Stomach (tissue), 9 donors: ENCODE results near the gene LYPLA2. TPM values are rescaled to one million over a fixed set of nuclear protein-coding genes. Genes with fewer than 3 reads are reported as not detected.
A peak's percentile ranks its signal among the peaks of the same experiment; 100 is the strongest.

Experiments used
- DNase-seq, 2 donors: peaks; one replicate each; pipeline versions ENCODE4 v3.0.0 to v3.0.0-alpha.2; 2013 to 2019
- H3K27ac ChIP-seq, 5 donors: fragments of 200-600 bp in 4 of 5; sonication (generic) in 4 of 5; one replicate each; pipeline ENCODE4 v1.5.1; 2013 to 2019; ENCODE audit warnings: mild to moderate bottlenecking in 1 of 5, moderate library complexity in 1 of 5
- H3K27me3 ChIP-seq, 3 donors: fragments of 200-600 bp; sonication (generic); one replicate each; pipeline ENCODE4 v1.5.1; 2017 to 2019; ENCODE audit warnings: mixed run types in 1 of 3
- H3K36me3 ChIP-seq, 4 donors: fragments of 200-600 bp; sonication (generic); 1 replicate in 3 of 4; 2 replicates in 1 of 4; pipeline ENCODE4 v1.5.1; 2016 to 2019
- H3K4me1 ChIP-seq, 4 donors: fragments of 200-600 bp; sonication (generic); one replicate each; pipeline ENCODE4 v1.5.1; 2016 to 2019
- H3K4me3 ChIP-seq, 4 donors: fragments of 200-600 bp; sonication (generic) in 3 of 4; one replicate each; pipeline ENCODE4 v1.5.1; 2016 to 2019; ENCODE audit warnings: mild to moderate bottlenecking in 1 of 4
- H3K9me3 ChIP-seq, 4 donors: fragments of 200-600 bp; sonication (generic); one replicate each; pipeline ENCODE4 v1.5.1; 2016 to 2019
- EP300 ChIP-seq: sonication (generic); formaldehyde crosslinking; IDR thresholded peaks from one replicate; pipeline ENCODE4 v1.6.1; 2017; ENCODE audit warnings: antibody characterized with exemption
- POLR2A ChIP-seq, 4 donors: fragments of 450-650 bp; IDR thresholded peaks; one replicate each; pipeline ENCODE4 v1.6.1; 2016; ENCODE audit warnings: antibody characterized with exemption in 4 of 4, control low read depth in 2 of 4, mild to moderate bottlenecking in 1 of 4, moderate library complexity in 1 of 4
- POLR2AphosphoS5 ChIP-seq, 3 donors: sonication (generic); formaldehyde crosslinking; IDR thresholded peaks; one replicate each; pipeline ENCODE4 v1.6.1; 2016; ENCODE audit warnings: antibody characterized with exemption in 3 of 3
- WGBS, 5 donors: extraction: QIAGEN DNeasy Blood & Tissue Kit in 3 of 5; methylation state at CpG; one replicate each; pipeline versions ENCODE4 v1.1.5 to v1.1.7; 2013 to 2018; 5-methylcytosine and 5-hydroxymethylcytosine counted together
- intact Hi-C: fragments of 100-400 bp; cut with DNase I; formaldehyde crosslinking; loops from one replicate; pipeline ENCODE4 v1.15.1; 2023; ENCODE audit warnings: low total_unique reads
- polyA plus RNA-seq, 3 donors: library from polyadenylated mRNA; stranded (reverse); fragments of 200-250 nt; gene quantifications; one replicate each; pipeline ENCODE4 v1.2.3, GENCODE V29; 2013
- total RNA-seq, 5 donors: library from RNA; depleted of rRNA; stranded (reverse); fragments of >200 nt; gene quantifications; one replicate each; pipeline versions ENCODE4 v1.1.0 to v1.2.3, GENCODE V29; 2014 to 2016
- TF ChIP-seq, protein P1 (sequence below), 7 experiments: fragments of 450-650 bp in 4 of 7; fragments of 200-600 bp in 3 of 7; sonication (generic) in 3 of 7; IDR thresholded peaks; one replicate each; pipeline ENCODE4 v1.5.1; 2016 to 2019; ENCODE audit warnings: antibody characterized with exemption in 7 of 7, control low read depth in 2 of 7, mild to moderate bottlenecking in 1 of 7
- donor health status: healthy with polysubstance abuse.
- donor health status: Bipolar disorder and iron deficiency.
- donor health status: healthy.

Gene LYPLA2
- total and polyA plus RNA-seq, 8 donors = 29.0 to 85.2 (median 64.3) TPM

DNA sequence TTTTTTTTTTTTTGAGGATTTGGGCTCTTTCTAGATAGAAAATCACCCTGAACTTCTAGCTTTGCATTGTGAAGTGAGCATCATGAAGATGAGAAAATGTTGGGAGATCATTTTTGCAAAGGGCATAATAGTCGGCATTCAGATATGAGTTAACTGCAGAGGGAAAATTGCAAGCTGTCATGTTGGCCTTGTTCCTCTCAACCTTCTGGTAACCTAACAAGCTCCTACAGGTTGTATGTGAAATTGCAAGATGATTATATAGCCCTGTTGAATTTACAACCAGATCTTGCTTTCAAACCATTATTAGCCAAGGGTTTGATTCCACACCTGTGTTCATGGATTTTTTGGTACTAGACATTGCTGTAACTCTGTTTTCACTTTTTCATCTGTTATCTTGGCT, 45.4 kb upstream of the LYPLA2 start:
- WGBS, 5 donors = 10 to 32% (median 23%) methylated on average over 1 of the region's 1 CpG
- H3K4me1 ChIP-seq = peaks cover 42 to 67% (median 61%) of the 10 kb centered on the region in 4 donors
- TF ChIP-seq POLR2AphosphoS5 (IDR thresholded peaks at IDR 0.05) (peak in 1 of 3 donors; percentile 11), EP300 (no peak), POLR2A (IDR thresholded peaks at IDR 0.05) (no peak)
- TF ChIP-seq, protein P1, sequence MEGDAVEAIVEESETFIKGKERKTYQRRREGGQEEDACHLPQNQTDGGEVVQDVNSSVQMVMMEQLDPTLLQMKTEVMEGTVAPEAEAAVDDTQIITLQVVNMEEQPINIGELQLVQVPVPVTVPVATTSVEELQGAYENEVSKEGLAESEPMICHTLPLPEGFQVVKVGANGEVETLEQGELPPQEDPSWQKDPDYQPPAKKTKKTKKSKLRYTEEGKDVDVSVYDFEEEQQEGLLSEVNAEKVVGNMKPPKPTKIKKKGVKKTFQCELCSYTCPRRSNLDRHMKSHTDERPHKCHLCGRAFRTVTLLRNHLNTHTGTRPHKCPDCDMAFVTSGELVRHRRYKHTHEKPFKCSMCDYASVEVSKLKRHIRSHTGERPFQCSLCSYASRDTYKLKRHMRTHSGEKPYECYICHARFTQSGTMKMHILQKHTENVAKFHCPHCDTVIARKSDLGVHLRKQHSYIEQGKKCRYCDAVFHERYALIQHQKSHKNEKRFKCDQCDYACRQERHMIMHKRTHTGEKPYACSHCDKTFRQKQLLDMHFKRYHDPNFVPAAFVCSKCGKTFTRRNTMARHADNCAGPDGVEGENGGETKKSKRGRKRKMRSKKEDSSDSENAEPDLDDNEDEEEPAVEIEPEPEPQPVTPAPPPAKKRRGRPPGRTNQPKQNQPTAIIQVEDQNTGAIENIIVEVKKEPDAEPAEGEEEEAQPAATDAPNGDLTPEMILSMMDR (IDR thresholded peaks at IDR 0.05) = peak in 3 of 7 experiments; percentile 12 to 52 (median 45)
- peak in 1 of 2 donors; percentile 52 for DNase-seq
- H3K4me3 ChIP-seq = peak overlapping the region; percentile 91 to 100 (median 95)
- intact Hi-C loops = loop anchor here (5.0 kb wide), 1 partner anchor 53 kb away; the partner anchor contains the start of gene RPL11
- H3K27ac ChIP-seq = peak overlapping the region in 3 of 5 donors; percentile 1 to 95 (median 11)
- peaks cover 12 to 33% (median 28%) of the 10 kb centered on the region in 4 donors for H3K36me3 ChIP-seq
- no peaks in the 10 kb centered on the region for H3K9me3 ChIP-seq
- no peaks in the 10 kb centered on the region for H3K27me3 ChIP-seq

DNA sequence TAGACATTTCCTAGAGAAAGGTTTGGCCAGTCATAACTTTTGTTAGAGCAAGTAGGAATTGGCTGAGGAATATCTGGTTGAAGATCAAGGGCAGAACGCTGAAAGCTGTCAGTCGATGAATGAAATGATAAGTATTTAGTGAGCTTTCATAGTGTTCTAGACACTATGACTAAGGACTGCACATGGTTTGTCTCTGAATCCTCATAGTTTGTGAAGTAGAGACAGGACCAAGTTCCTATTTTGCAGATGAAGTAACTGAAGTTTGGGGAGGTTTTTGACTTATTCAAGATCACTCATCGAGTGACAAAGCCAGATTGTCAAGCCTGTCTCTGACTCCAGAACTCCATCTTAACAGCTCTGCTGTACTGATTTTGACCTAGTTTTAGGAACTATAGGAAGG, 42.9 kb upstream of the LYPLA2 start:
- Histone ChIP-seq H3K9me3 (no peaks in the 10 kb centered on the region), H3K27ac (peak overlapping the region in 1 of 5 donors; percentile 21), H3K4me3 (no peak overlapping the region), H3K27me3 (no peaks in the 10 kb centered on the region), H3K36me3 (peaks cover 36 to 58% (median 53%) of the 10 kb centered on the region in 4 donors), H3K4me1 (peaks cover 42 to 77% (median 66%) of the 10 kb centered on the region in 4 donors)
- no peak for TF ChIP-seq POLR2A (IDR thresholded peaks at IDR 0.05)
- TF ChIP-seq, protein P1 (IDR thresholded peaks at IDR 0.05) = no peak
- TF ChIP-seq POLR2AphosphoS5 (IDR thresholded peaks at IDR 0.05) = no peak
- no peak for TF ChIP-seq EP300
- intact Hi-C loops = loop anchor here (5.0 kb wide), 1 partner anchor 56 kb away; the partner anchor contains the start of gene RPL11
- no peak for DNase-seq
- 29 to 72% (median 47%) methylated on average over 3 of the region's 3 CpGs for WGBS, 5 donors

DNA sequence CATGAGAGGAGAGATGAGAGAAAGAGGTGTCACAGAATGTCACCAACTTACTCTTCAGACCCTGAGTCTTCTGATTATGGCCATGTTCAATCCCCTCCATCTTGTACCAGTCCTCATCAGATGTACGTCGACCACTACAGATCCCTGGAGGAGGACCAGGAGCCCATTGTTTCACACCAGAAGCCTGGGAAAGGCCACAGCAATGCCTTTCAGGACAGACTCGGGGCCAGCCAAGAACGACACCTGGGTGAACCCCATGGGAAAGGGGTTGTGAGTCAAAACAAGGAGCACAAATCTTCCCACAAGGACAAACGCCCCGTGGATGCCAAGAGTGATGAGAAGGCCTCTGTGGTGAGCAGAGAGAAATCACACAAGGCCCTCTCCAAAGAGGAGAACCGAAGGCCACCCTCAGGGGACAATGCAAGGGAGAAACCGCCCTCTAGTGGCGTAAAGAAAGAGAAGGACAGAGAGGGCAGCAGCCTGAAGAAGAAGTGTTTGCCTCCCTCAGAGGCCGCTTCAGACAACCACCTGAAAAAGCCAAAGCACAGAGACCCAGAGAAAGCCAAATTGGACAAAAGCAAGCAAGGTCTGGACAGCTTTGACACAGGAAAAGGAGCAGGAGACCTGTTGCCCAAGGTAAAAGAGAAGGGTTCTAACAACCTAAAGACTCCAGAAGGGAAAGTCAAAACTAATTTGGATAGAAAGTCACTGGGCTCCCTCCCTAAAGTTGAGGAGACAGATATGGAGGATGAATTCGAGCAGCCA, 39.7 kb upstream of the LYPLA2 start:
- intact Hi-C loops = no loop called here
- Histone ChIP-seq H3K36me3 (peaks cover 64 to 83% (median 79%) of the 10 kb centered on the region in 4 donors), H3K27ac (peak overlapping the region in 3 of 5 donors; percentile 15 to 36 (median 24)), H3K27me3 (no peaks in the 10 kb centered on the region), H3K4me1 (peaks cover 28 to 56% (median 48%) of the 10 kb centered on the region in 4 donors), H3K4me3 (no peak overlapping the region), H3K9me3 (no peaks in the 10 kb centered on the region)
- 30 to 54% (median 38%) methylated on average over 11 of the region's 11 CpGs for whole genome bisulfite sequencing, 5 donors
- peak; percentile 60 to 76 for DNase-seq
- TF ChIP-seq POLR2AphosphoS5 (IDR thresholded peaks at IDR 0.05) (peak in 1 of 3 donors; percentile 70), EP300 (no peak), POLR2A (IDR thresholded peaks at IDR 0.05) (no peak)
- TF ChIP-seq, protein P1 (IDR thresholded peaks at IDR 0.05) = peak in 5 of 7 experiments; percentile 44 to 66 (median 48)

DNA sequence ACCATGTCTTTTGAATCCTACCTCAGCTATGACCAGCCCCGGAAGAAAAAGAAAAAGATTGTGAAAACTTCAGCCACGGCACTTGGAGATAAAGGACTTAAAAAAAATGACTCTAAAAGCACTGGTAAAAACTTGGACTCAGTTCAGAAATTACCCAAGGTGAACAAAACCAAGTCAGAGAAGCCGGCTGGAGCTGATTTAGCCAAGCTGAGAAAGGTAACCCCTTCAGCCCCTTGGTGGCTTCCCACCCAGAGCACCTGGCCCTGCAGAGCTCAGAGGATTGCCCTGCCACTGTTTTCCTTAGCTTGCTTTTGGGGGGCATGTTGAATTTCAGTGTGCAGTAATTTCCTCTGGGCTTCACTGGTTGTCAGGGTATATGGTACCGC, 39.1 kb upstream of the LYPLA2 start:
- 45 to 84% (median 58%) methylated on average over 4 of the region's 4 CpGs for WGBS, 5 donors
- no peak for DNase-seq
- Histone ChIP-seq H3K27ac (peak overlapping the region in 1 of 5 donors; percentile 15), H3K4me3 (peak overlapping the region in 1 of 4 donors; percentile 4), H3K27me3 (no peaks in the 10 kb centered on the region), H3K9me3 (no peaks in the 10 kb centered on the region), H3K36me3 (peaks cover 69 to 86% (median 81%) of the 10 kb centered on the region in 4 donors), H3K4me1 (peaks cover 26 to 50% (median 42%) of the 10 kb centered on the region in 4 donors)
- intact Hi-C loops = no loop called here
- TF ChIP-seq, protein P1 (IDR thresholded peaks at IDR 0.05) = no peak
- no peak for TF ChIP-seq EP300
- TF ChIP-seq POLR2A (IDR thresholded peaks at IDR 0.05) = no peak
- no peak for TF ChIP-seq POLR2AphosphoS5 (IDR thresholded peaks at IDR 0.05)
